Rectal smooth muscle tissue (tissue), 1 donor: ENCODE results near the gene FCN3.

ENCODE experiments used
- H3K27ac ChIP-seq: one replicate; pipeline ENCODE4 v1.7.0; 2013; ENCODE audit warnings: low read depth, low read length, inconsistent platforms
- H3K27me3 ChIP-seq: one replicate; pipeline ENCODE4 v1.7.0; 2013; ENCODE audit warnings: low read length; ENCODE audit not compliant: control insufficient read depth, insufficient read depth
- H3K36me3 ChIP-seq: one replicate; pipeline ENCODE4 v1.7.0; 2013; ENCODE audit warnings: low read length; ENCODE audit not compliant: control insufficient read depth, insufficient read depth
- H3K4me1 ChIP-seq: one replicate; pipeline ENCODE4 v1.7.0; 2013; ENCODE audit warnings: low read length; ENCODE audit not compliant: control insufficient read depth, insufficient read depth
- H3K4me3 ChIP-seq: one replicate; pipeline ENCODE4 v1.7.0; 2013; ENCODE audit warnings: low read length
- H3K9ac ChIP-seq: one replicate; pipeline ENCODE4 v1.7.0; 2013; ENCODE audit warnings: low read length

Gene FCN3

DNA sequence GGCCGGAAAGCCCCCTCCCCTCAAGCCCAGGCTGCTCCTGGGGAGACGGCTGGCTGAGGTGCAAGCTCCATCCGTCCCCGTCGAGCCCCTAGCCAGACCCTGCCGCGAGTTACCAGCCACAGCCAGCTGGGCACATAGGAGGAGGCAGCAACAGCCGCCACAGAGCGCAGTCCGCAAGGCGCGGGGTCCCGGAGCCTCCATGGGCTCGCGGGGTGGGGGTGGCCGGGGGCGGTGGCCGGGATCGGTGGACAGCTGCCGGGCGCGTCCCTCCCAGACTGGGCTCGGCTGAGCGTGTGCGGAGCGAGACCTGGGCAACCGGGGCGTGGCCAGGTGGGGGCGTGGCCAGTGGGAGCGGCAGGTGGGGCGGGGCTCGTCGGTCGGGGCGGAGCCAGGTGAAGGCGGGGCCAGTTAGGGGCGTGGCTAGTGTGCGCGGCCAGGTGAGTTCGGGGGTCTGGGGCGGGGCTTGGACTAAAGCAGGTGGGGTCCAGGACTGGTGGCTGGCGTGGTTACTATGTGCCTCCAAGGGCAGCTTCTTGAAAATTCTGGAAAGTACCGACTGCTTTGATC is 8.5 kb upstream of the FCN3 start, which contains the start of gene CD164L2:
Gene CD164L2 (minus strand): TSS at position 295 of the 567 bp plus-strand sequence. CDS start 94 bp downstream, at position 201.
- Histone ChIP-seq H3K4me3 (no peak within 1 kb of the TSS), H3K27ac (no peak within 1 kb of the TSS), H3K36me3 (no peaks in the 10 kb centered on the region), H3K27me3 (peaks cover 6% of the 10 kb centered on the region), H3K9ac (no peak within 1 kb of the TSS), H3K4me1 (no peaks in the 10 kb centered on the region)

DNA sequence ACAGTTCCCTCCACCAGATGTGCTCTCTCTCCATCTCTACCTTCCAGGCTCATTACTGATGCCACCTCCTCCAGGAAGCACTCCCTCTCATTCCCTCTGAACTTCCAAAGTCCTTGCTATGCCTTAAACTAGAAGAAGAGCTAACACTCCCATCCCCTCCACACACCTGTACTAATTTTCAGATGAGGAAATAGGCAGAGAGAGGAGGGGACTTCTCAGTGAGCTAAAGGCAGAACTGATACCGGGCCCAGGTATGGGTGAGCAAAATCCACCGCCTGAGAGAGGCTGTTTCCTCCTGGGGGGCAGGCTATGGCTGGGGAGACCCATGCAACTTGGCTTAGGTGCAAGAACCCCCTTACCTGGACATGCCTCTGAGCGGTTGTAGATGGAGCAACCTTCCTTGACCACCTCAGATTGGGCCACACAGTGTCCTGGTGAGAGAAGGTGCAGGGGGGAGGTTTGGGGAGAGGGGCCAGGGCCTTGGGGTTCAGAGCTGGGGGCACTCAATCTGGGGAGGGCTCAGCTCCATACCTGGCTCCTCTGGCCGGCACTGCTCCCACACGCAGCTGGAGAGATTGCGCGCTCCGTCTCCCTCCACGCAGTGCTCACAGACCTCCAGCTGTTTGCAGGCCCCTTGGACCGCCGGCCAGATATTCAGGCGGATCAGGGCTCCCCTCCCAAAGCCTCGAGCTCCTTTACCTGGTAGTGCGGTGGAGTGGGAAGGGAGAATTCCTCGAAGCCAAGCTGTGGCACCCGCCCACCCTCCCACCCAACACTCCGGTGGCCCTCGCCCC is 7.5 kb upstream of the FCN3 start:
- H3K27ac ChIP-seq = no peak overlapping the region
- no peaks in the 10 kb centered on the region for H3K36me3 ChIP-seq
- no peak overlapping the region for H3K9ac ChIP-seq
- no peak overlapping the region for H3K4me3 ChIP-seq
- no peaks in the 10 kb centered on the region for H3K4me1 ChIP-seq
- peaks cover 6% of the 10 kb centered on the region for H3K27me3 ChIP-seq

DNA sequence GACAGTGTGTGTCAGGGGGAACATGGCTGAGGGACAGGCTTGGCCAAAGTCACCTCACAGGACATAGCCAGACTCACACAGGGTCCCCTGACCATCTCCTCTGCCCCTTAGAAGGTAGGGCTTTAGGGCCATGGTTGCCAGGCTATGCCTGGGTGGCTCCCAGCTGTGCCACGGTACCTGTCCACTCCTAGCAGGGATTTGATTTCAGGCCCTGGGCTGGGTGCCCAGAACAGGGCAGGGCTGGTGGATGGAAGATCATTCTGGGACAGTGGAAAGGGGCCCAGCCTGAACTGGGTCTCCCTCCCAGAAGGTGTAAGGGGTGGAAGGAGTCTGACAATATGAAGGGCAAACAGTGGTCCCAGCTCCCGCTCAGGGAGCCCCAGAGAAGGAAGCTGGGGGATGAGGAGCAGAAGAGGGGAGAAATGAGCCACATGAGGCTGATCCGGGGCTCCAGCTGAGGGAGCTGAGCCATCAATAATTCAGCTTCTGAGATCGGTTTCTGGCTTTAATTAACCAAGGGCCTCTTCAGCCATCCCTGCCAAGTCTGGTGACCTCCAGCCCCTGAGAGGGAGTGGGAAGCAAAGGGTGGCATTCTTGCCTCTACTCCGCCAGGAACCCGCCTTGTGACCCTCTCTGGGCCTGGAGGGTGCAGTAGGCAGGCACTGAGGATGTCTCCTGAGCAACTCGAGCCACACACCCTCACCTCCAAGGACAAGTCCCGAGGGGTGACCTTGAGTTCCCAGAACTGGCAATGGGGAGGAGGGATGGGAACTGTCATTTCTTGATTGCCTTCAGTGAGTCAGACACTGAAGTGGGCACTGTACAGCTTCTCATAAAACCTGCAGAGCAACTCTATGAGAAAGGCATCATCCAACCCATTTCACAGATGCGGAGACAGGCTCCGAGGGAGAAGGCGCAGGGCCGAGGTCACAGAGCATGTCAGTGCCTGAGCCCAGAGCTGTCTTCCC is 6.4 kb upstream of the FCN3 start:
- Histone ChIP-seq H3K4me3 (no peak overlapping the region), H3K27ac (no peak overlapping the region), H3K27me3 (peaks cover 6% of the 10 kb centered on the region), H3K9ac (no peak overlapping the region), H3K36me3 (no peaks in the 10 kb centered on the region), H3K4me1 (no peaks in the 10 kb centered on the region)

DNA sequence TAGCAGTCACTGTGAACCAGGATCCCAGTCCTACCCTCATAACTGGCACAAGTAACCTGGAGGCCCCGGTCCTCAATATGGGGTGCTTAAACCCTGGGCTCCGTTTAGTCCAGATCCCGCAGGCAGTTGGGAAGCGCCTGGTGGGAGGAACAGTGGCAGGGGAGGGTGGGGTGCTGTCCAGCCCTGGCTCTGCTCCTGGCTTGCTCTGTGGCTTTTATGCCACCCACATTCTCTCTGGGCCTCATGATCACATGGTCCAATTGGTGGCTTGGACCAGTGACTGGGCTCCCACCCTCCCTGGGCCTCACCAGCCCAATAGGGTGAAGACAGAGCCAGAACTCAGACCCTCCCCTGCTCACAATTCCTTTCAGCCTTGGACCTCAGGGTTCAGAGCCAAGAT is 5.6 kb upstream of the FCN3 start:
- peaks cover 6% of the 10 kb centered on the region for H3K27me3 ChIP-seq
- no peaks in the 10 kb centered on the region for H3K36me3 ChIP-seq
- H3K9ac ChIP-seq = no peak overlapping the region
- H3K4me3 ChIP-seq = no peak overlapping the region
- no peaks in the 10 kb centered on the region for H3K4me1 ChIP-seq
- no peak overlapping the region for H3K27ac ChIP-seq

DNA sequence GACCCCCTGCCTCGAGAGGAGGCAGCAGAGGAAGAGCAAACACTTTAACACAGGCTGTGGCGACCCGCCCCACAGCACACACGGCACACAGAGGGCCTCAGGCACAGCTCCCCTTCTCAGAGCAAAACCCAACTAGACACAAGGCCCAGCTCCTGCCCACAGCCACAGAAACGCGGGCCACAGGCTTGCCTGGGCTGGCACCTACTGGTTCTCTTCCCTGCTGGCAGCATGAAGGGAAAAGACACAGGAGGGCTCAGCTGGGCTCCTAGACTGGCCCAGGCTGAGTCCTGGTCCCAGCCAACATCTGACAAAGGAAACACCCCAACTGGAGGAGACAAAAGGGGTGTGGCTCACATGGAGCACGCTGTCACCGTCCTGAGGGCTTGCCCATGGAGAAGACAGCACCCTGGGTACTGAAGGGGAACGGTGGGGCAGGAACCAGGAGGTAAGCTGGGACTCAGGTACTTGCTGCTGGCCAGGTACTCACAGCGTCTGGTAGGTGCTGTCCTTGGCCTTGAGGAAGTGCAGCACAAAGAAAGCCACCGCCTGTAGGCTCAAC is 5.0 kb upstream of the FCN3 start:
- no peak overlapping the region for H3K9ac ChIP-seq
- H3K4me1 ChIP-seq = no peaks in the 10 kb centered on the region
- H3K27ac ChIP-seq = no peak overlapping the region

DNA sequence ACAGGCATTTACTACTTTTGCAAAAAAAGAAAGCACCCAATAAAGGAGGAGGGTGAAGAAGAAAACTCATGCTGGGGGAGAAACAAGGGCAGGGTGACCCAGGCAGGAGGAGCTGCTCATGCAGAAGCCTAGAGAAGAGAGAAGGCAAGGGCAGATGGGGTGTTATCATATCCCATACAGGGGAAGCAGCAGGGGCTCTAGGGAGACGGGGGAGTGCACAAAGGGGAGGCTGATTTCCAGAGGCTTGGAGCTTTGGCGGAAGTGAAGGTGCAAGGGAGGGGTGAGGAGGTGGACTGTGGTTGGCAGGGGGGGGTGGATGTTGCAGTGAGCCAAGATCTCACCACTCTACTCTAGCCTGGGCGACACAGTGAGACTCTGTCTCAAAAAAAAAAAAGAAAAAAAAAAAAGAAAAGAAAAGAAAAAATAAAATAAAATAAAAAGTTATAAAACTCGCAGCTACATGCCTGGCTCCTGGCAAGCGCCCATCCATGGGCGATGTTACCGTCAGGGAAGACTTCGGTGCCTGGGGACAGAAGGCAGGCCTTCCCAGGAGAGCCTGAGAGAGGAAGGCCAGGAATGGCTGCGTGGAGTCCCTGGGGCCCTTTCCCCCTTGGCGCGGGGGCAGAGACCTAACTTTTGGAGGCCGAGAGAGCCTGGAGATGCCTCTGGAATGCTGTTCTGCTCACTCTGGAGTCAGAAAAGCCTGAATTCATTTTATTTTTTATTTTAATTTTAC is 3.3 kb upstream of the FCN3 start:
- H3K4me1 ChIP-seq = no peaks in the 10 kb centered on the region
- no peaks in the 10 kb centered on the region for H3K36me3 ChIP-seq
- no peak overlapping the region for H3K9ac ChIP-seq
- no peak overlapping the region for H3K27ac ChIP-seq
- H3K4me3 ChIP-seq = no peak overlapping the region
- no peaks in the 10 kb centered on the region for H3K27me3 ChIP-seq

More for the DNA sequence above, 5.0 kb upstream of the FCN3 start:
- Histone ChIP-seq H3K36me3 (no peaks in the 10 kb centered on the region), H3K27me3 (peaks cover 6% of the 10 kb centered on the region), H3K4me3 (no peak overlapping the region)

DNA sequence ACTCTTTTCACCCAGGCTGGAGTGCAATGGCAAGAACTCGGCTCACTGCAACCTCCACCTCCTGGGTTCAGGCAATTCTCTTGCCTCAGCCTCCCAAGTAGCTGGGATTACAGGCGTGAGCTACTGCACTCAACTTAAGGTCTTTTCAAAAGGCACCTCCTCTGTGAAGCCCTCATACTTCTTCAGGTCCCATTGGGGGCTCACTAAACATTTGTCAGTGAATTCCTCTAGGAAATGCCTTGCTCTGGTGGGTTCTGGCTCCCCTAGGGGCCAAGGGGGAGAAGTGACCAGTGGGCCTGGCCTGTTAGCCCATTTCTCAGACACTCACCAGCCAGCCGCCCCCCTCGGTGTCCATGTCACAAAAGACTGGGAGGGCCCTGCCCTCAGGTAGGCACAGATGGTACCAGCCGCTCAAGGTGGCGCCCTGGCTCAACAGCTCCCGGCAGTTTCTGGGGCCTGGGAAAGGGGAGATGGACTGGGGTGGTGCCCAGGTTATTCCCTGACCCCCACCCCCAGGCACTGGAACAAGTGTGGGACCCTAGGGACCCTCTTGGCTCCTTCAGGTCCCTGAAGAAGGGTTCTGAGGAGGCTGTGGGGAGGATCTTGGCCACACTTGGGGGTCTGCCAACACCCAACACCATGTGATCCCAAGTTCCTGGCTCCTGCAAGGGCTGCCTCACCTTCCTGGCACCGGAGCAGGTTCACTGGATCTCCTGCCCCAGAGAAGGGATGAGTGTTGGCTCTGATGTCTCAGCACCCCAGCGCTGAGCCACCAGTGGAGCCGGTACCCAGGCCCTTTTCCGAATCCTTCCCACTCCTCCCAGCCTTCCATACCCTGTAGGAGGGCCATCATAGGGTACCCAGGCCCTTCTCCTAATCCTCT is 1.6 kb downstream of the FCN3 start:
- no peaks in the 10 kb centered on the region for H3K27me3 ChIP-seq
- no peak overlapping the region for H3K4me3 ChIP-seq
- no peak overlapping the region for H3K9ac ChIP-seq
- H3K36me3 ChIP-seq = no peaks in the 10 kb centered on the region
- no peaks in the 10 kb centered on the region for H3K4me1 ChIP-seq
- H3K27ac ChIP-seq = no peak overlapping the region

DNA sequence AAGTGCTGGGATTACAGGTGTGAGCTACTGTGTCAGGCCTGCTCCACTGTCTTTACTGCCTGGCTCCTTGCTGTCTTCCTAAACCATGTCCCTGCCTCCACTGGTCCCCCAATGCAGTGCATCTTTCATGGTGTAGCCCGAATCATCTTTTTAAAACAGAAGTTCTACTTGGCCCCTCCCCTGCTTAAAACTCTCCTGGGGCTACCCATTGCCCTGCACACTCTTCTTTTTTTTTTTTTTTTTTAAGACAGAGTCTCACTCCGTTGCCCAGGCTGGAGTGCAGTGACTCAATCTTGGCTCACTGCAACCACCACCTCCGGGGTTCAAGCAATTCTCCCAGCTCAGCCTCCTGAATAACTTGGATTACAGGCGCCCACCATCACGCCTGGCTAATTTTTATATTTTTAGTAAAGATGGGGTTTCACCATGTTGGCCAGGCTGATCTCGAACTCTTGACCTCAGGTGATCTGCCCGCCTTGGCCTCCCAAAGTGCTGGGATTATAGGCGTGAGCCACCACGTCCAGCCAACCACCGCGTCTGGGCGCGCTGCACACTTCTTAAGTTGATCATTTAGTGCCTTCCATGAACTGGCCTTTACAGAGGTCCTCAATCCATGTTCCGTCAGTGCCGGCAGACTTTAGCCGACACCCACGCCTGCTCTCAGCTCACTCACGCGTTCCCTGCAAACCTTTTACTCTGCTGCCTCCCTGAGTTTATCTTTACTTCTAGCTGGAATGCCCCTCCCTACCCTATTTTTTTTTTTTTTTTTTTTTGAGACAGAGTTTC is 2.4 kb downstream of the FCN3 start:
- Histone ChIP-seq H3K4me1 (peaks cover 2% of the 10 kb centered on the region), H3K36me3 (no peaks in the 10 kb centered on the region), H3K9ac (no peak overlapping the region), H3K27me3 (no peaks in the 10 kb centered on the region), H3K4me3 (no peak overlapping the region), H3K27ac (no peak overlapping the region)

DNA sequence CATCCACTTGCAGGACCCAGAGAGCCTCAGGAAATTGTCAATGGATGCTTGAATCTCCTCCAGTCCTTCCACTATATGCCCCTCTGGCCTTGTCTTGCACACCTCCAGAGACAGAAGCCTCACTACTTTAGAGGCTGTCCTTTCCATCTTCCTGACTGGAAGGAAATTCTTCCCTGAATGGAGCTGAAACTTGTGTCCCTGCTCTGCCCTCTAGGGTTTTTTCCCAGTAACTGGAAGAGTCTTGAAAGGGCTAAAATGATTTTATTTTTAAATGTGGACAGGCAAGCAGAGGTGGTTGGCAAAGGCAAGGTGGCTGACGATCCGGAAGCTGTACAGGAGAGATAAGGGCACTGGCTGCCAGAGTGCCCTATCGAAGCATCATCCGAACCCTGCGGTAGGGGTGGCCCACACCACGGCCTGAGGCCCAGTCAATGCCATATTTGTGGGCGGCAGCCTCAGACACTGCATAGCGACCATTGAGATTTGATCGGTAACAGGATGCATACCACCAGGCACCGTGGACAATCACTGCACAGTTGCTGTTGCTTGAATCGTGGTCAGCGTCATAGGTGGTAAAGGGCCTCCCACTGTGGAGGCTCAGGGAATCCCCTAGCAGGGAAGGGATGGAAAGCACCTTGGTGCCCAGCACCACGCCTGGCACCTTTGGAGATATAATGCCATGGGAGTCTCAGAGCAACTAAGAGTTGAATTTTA is 5.6 kb downstream of the FCN3 start:
- Histone ChIP-seq H3K9ac (no peak overlapping the region), H3K27ac (no peak overlapping the region), H3K27me3 (no peaks in the 10 kb centered on the region), H3K4me1 (peaks cover 12% of the 10 kb centered on the region), H3K36me3 (no peaks in the 10 kb centered on the region), H3K4me3 (no peak overlapping the region)

DNA sequence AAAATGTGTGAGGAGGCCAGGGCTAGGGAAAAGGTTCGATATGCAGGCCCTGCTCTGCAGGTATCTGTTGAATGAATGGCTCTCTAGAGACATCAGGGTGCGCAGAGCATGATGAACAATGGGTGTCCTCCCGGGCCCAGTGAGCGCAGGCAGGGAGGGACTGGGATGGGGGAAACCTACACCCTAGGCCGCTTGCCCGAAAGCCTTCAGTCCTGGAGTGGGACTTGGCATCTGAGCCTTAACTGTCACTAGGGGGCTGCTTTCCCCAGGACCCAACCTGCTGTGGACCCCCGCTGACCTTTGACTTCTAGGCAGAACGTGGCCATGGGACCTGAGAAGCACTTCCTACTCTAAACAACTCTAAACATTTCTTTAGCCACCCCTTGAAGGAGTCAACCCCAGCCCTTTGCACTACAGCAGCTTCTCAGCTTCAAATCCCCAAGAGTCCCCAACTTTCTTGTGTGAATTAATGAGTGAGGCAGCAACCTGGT is 7.4 kb downstream of the FCN3 start:
- peak overlapping the region; percentile 60 for H3K4me3 ChIP-seq
- peaks cover 12% of the 10 kb centered on the region for H3K4me1 ChIP-seq
- peak overlapping the region; percentile 92 for H3K27ac ChIP-seq
- H3K9ac ChIP-seq = peak overlapping the region; percentile 32
- H3K36me3 ChIP-seq = peaks cover 3% of the 10 kb centered on the region
- H3K27me3 ChIP-seq = no peaks in the 10 kb centered on the region
